ENCODE results near the gene AK4. TPM values are rescaled to one million over a fixed set of nuclear protein-coding genes. Genes with fewer than 3 reads are reported as not detected.
"Not testable (repeated sequence)": the region's sequence is repeated elsewhere in the genome, so short reads cannot be mapped to it uniquely, and the experiment has no call there.

Gene AK4
- polyA plus RNA-seq, 4 donors, result 33.9 to 71.4 (median 56.0) TPM

DNA sequence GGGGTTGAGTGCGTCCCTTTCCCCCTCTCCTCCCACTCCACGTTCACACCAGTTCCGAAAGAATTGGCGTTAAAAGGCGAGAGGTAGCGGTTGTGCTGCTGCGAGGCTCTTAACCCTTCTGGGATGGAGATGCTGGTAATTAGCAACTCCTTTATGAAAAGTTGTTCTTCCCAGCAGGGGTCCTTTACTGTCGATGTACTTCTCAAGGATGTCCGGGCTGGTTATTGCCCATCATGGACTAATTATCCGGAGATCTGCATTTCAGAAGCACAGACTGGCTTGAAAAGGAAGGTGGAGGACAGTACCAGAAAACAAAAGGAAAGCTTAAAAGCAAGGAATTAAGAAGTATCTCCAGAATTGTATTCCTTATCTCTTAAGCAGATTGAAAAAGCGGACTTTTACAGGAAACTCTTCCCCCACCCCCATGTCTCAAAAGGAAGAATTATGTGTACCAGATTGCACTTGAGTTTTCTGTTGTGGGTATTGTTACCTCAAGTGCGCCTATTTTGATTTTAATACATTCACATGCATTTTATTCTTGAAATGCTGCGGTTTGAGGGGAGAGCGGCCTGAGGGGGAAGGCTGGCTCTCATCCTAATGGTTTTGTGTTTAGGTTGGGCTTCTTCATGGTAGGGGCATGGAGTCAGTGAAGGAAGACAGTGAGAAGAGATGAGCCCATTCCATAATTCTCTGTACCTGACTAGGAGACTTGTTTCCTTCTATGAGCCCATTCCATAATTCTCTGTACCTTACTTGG is 1.5 kb downstream of the AK4 start:
- DNase-seq (ENCODE audit: low read depth in 4 of 4, low spot score in 2 of 4), result no peak

DNA sequence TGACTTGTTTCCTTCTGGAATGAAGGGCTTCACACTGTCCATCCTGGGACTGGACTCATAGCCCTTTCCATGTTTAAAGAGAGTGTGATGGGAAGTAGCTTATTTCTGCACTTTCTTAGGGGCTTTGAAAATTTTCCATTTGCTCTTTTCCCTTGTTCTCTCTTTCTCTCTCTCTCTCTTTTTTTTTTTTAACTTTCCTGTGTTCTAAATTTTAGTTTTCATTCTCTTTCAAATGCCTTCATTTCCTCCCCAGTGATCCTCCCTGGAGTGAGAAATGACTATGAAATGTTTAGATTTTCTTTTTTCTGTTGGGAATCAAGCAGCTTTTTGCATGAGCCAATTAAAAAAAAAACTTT is 2.1 kb downstream of the AK4 start:
- no peak for DNase-seq (ENCODE audit: low read depth in 4 of 4, low spot score in 2 of 4)

DNA sequence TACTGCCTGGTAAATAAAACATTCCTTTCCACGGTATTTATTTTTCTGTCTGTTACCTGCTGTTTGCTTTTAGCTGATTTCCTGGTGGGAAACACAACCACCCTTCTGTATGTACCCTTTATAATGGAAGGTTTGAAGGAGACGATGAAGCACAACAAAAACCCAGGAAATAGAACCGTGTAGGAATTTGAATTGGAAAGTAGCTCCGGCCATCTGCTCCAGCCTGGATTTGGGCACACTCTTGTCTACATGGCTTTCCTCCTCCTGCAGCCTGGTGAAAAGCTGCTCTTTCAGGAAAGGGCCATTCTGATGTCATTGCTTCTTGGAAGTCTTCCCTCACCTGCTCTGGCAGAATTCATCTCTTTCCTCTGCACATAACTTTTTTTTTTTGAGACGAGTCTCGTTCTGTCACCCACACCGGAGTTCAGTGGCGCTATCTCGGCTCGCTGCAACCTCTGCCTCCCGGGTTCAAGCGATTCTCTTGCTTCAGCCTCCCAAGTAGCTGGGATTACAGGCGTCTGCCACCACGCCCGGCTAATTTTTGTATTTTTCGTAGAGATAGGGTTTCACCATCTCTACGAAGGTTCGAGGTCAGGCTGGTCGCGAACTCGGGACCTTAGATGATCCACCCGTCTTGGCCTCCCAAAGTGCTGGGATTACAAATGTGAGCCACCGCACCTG is 2.7 kb downstream of the AK4 start:
- no peak for DNase-seq (ENCODE audit: low read depth in 4 of 4, low spot score in 2 of 4)

DNA sequence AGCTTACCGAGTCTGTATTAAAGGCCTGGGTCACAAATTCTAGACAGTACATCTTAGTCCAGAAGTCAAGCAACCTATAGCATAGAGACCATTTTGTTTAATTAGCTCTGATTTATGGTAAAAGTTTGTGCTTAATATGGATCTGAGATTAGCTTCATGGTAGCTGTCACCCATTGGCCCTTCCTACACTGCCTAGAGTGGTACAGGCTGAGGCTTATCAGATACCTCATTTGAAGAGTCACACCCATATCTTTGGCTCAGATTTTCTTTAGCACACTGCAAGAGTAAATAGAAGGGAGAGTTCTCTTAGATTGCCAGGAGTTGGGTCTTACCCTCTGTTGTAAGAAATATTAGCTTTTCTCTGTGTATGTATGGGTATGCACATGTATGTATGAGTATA is 3.6 kb downstream of the AK4 start:
- DNase-seq (ENCODE audit: low read depth in 4 of 4, low spot score in 2 of 4), result no peak

DNA sequence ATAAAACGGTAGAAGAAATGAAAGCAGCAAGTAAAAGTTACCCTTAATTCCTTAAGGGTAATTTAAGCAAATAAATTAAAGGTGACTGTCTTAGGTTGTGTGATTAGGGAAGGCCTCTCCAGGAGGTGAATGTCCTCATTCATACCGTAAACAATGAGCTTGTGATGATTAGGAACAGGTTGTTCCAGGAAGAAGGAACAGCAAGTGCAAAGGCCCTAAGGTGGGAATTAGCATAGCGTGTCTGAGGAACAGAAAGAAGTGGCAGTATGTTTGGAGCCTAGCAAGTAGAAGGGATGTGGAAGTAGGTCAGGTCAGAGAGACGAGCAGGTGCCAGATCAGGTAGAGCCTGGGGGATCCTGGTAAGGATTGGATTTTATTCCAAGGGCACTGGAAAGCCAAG is 5.6 kb downstream of the AK4 start:
- DNase-seq (ENCODE audit: low read depth in 4 of 4, low spot score in 2 of 4), result no peak

DNA sequence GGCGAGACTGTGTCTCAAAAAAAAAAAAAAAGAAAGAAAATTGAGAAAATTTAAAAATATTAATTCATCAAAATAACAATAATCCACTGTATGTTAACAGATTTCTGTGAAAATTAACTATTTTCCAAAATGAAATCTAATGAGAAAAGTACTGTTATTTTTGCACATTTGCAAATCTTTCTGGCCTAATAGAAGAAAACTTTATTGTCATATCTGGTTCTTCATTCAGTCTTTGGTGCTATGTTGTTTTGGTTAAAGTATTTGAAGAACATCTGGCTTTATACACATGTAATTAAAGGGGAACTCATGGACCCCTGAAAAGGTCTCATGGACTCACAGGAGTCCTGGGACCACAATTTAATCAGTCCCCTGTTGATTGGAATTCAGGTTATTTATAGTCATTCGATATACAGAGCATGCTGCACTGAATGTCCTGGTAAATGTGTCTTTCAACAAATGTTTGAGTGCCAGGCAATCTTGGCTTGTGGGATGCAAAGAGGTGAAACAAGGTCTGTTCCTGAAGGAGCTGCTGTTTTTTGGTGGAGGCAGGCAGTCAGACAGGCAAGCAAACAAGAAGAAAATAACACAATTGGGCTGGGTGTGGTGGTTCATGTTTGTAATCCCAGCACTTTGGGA is 9.0 kb downstream of the AK4 start:
- no peak for DNase-seq (ENCODE audit: low read depth in 4 of 4, low spot score in 2 of 4)

DNA sequence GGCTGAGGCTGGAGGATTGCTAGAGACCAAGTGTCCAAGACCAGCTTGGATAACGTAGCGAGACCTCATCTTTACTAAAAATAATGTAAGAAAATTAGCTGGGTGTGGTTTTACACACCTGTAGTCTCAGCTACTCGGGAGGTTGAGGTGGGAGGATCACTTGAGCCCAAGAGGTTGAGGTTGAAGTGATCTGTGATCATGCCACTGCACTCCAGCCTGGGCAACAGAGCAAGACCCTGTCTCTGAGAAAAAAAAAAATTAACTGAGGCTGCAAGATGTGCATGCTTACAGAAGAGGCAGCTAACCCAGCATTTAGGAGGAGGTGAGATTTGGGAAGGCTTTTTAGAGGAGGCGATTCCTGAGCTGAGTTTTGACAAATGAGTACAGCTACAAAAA is 9.5 kb downstream of the AK4 start:
- DNase-seq (ENCODE audit: low read depth in 4 of 4, low spot score in 2 of 4), result no peak

DNA sequence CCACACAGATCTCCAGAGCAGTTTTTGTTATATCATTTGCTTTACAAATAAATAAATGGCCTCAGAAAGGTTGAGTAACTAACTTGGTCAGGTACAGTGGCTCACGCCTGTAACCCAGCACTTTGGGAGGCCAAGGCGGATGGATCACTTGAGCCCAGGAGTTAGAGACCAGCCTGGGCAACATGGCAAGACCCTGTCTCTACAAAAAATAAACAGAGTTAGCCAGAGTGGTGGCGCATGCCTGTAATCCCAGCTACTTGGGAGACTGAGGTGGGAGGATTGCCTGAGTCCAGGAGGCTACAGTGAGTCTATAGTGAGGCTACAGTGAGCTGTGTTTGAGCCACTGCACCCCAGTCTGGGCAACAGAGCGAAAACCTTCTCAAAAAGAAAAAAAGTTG is 11.3 kb downstream of the AK4 start:
- DNase-seq (ENCODE audit: low read depth in 4 of 4, low spot score in 2 of 4), result not testable (repeated sequence)

DNA sequence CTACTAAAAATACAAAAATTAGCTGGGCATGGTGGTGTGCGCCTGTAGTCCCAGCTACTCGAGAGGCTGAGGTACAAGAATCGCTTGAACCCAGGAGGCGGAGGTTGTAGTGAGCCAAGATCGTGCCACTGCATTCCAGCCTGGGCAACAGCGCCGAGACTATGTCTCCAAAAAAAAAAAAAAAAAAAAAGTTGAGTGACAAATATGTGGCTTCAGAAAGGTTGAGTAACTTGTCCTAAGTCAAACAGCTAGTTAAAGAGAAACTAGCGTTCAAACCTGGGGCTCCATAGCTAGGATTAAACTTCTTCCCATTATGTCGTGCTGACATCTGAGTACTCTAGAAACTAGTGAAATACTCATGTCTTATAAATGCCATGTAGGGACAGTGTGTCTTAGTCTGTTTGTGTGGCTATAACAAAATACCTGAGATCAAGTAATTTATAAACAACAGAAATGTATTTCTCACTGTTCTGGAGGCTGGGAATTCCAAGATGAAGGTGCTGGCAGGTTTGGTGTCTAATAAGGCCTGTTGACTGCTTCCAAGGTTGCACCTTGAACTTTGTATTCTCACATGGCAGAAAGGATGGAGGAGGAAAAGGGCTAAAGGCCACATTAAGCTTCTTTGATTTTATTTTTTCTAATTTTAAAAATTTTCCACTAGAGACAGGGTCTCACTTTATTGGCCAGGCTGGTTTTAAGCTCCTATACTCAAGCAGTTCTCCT is 12.0 kb downstream of the AK4 start:
- DNase-seq (ENCODE audit: low read depth in 4 of 4, low spot score in 2 of 4), result no peak

DNA sequence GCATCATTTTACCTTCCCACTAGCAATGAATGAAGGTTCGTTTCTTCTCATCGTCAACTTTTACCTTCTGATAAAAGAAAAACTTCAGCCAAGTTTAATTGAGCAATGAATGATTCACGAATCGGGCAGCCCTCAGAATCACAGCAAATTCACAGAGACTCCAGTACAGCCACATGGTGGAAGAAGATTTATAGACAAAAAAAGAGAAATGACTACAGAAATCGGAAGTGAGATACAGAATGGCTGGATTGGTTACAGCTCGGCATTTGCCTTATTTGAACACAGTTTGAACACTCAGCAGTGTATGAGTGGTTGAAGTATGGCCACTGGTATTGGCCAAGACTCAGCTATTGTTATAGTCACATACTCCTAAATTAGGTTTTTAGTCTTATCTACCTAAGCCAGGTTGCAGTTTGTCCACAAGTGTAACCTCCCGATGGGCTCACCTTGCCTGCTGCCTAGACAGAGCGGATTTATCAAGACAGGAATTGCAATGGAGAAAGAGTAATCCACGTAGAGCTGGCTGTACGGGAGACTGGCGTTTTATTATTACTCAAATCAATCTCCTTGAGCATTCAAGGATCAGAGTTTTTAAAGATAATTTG is 15.3 kb downstream of the AK4 start:
- DNase-seq (ENCODE audit: low read depth in 4 of 4, low spot score in 2 of 4), result no peak

DNA sequence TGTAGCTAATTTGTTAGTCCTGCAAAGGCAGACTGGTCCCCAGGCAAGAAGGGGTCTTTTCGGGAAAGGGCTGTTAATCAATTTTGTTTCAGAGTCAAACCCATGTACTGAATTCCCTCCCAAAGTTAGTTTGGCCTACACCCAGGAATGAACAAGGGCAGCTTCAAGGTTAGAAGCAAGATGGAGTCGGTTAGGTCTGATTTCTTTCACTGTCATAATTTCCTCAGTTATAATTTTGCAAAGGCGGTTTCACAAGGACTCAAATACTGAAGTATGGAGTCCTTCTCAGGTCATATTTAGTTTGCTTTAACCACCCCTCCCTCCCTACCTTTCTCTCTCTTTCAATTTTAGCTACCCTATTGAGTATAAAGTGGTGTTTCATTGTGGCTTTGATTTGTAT is 16.1 kb downstream of the AK4 start:
- DNase-seq (ENCODE audit: low read depth in 4 of 4, low spot score in 2 of 4), result not testable (repeated sequence)

DNA sequence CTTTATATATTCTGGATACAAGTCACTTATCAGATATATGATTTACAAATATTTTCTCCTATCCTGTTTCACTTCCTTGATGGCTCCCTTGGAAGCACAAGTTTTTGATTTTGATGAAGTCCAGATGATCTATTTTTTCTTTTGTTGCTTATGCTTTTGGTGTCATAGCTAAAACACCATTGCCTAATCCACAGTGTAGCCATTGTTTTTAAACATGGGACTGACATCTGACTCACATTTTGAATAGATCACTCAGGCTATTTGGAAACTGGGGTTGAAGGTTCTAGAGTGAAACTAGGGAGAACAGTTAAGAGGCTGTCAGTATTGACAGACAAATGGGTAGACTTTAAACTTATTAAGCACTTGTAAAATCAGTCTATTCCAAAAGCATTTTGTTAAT is 16.6 kb downstream of the AK4 start:
- DNase-seq (ENCODE audit: low read depth in 4 of 4, low spot score in 2 of 4), result no peak

DNA sequence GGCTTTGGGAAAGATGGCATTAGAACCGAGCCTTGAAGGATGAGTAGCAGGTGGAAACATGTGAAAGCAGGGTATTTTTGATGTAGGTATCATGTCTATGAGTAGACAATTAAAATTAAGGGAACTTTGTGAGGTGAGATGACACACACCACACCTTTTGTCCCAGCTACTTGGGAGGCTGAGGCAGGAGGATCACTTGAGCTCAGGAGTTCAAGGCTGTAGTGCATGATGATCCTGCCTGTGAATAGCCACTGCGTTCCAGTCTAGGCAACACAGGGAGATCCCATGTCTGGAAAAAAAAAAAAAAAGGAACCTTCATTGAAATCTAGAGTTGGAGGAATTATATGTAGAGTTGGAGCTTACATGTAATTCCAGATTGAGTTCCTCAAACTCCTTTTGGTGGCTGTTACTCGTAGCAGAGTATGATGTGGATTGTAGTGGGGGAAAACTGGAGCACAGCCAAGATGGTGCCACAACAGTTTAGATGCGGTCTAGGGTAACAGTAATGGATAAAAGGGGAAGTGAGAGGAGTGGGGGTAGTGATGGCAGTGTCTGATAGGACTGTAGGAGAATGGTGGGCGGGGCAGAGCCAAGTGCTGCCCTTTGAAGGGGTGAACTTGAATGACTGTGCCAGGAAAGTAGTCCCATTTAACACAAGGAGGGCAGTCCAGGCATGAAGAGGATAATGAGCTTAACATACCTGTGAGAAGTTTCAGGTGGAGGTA is 17.4 kb downstream of the AK4 start:
- no peak for DNase-seq (ENCODE audit: low read depth in 4 of 4, low spot score in 2 of 4)

DNA sequence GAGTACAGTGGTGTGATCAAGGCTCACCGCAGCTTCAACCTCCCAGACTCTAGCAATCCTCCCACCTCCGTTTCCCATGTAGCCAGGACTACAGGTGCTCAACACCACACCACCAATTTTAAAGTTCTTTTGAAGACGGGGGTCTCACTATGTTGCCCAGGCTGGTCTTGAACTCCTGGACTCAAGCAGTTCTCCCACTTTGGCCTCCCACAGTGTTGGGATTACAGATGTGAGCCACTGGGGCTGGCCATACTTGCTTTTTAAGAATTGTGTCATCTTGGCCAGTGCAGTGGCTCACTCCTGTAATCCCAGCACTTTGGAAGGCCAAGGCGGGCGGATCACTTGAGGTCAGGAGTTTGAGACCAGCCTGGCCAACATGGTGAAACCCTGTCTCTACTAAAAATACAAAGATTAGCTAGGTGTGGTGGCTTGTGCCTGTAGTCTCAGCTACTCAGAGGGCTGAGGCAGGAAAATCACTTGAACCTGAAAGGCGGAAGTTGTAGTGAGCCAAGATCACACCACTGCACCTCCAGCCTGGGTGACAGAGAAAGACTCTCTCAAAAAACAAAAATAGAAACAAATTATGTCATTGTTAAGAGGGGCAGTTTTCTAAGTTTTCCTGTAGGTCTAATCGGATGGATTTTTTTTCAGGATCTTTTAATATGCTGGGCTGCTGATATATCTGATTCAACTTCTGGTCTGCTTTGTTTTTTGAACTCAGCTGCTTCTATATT is 18.7 kb downstream of the AK4 start:
- no peak for DNase-seq (ENCODE audit: low read depth in 4 of 4, low spot score in 2 of 4)

DNA sequence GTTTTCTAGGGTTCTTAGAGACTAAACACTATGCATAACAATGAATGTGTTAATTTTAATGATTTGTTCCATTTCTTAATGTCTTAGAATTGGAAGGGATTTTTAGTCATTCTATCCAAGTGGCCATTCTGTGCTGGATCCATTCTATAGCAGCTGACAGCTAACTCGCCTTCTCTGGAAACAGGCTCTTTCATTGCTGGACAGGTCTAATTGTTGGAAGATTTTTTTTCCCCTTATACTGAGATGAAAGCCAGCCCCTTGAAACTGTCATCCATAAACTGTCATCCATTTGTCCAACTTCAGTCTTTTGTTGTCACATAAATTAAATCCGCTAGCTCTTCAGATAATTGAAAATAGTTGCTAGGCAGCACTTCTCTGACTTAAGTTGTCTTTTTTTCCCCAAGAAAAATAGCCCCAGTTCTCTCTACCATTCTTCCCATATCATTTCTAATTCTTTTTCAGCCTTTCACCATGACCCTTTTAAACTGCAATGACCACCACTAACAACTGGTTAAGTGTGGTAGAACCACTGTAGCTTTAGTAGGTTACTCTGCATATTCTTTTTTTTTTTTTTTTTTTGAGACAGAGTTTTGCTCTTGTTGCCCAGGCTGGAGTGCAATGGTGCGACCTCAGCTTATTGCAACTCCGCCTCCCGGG is 19.7 kb downstream of the AK4 start:
- DNase-seq (ENCODE audit: low read depth in 4 of 4, low spot score in 2 of 4), result no peak

DNA sequence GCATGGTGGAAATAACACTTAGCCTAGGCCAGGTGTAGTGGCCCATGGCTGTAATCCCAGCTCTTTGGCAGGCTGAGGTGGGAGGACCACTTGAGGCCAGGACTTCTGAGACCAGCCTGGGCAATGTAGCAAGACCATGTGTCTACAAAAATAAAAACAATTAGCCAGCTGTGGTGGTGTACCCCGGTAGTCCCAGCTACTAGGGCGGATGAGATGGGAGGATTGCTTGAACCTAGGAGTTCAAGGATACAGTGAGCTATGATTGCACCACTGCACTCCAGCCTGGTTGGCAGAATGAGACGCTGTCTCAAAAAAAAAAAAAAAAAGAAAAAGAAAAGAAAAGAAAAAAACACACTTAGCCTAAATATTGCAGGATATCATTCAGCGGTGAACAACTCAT is 20.9 kb downstream of the AK4 start:
- no peak for DNase-seq (ENCODE audit: low read depth in 4 of 4, low spot score in 2 of 4)

DNA sequence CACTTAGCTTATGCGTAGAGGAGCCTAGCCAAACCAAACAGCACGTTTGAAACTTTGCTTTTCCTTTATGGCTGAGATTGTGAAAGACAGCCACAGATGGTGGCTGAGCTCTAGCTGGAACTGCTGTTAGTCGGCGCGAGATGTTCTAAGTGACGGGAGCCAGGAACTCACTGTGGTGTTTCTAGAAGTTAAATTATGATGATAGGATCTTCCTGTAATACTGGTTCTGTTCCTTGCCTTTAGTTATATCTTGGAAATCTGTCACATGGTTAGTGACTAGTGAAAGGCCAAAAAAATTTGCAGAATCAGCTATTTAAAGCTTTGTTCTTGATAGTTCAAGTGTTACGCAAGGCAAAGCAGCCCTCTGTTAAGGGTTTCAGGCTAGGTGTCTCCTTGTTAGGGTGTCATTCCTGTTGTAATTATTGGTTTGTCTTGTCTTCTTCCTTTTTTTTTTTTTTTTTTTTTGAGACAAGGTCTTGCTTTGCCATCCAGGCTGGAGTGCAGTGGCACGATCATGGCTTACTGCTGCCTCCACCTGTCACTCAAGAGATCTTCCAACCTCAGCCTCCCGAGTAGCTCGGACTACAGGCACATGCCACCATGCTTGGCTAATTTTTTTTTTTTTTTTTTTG is 22.6 kb downstream of the AK4 start:
- no peak for DNase-seq (ENCODE audit: low read depth in 4 of 4, low spot score in 2 of 4)

DNA sequence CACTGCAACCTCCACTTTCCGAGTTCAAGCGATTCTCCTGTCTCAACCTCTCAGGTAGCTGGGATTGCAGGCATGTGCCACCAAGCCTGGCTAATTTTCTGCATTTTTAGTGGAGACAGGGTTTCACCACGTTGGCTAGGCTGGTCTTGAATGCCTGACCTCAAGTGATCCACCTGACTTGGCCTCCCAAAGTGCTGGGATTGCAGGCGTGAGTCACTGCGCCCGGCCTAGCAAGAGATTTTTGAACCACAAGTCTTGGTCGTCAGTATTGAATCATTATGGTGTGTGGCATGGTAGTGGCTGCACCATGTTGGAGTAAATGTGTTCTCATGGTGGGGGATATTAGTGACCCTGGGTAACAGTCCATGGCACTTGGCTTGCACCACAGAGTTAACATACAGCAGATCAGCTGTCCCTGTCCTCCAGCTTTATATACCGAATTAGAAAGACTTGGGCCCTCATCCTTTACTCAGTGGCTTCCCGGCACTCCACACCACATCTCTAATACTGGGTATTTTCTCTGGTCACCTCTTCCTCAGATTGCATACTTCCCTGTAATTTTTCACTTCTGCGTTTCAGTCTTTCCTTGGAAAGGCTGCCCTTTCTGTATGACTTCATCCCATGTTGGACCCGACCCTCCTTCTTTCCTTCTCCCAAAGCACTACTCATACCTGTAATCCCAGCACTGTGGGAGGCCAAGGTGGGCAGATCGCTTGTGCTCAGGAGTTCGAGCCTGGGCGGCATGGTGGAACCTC is 25.1 kb downstream of the AK4 start:
- no peak for DNase-seq (ENCODE audit: low read depth in 4 of 4, low spot score in 2 of 4)
